ENCODE data around the gene AEN.

AEN gene

GRCh38 chr15:88624971-88625490, 3.9 kb downstream of the AEN start:
- Histone ChIP-seq H2BK5ac (ENCODE audit: low read length) (no peak overlapping the region), H4K5ac (ENCODE audit: low read length) (no peak overlapping the region), H4K8ac (ENCODE audit: low read depth, low read length) (no peak overlapping the region), H3K79me2 (ENCODE audit: control insufficient read depth, insufficient read depth, low read length) (peaks cover 74% of the 10 kb centered on the region), H3K4me1 (ENCODE audit: control insufficient read depth, low read depth, low read length) (peaks cover 10% of the 10 kb centered on the region), H2AK5ac (ENCODE audit: low read length) (no peak overlapping the region), H3K27ac (ENCODE audit: low read depth, low read length) (no peak overlapping the region), H3K23ac (ENCODE audit: low read length) (no peak overlapping the region), H3K18ac (ENCODE audit: low read length) (no peak overlapping the region), H3K36me3 (ENCODE audit: control insufficient read depth, insufficient read depth, low read length) (peaks cover 25% of the 10 kb centered on the region), H3K4ac (ENCODE audit: low read depth, low read length) (no peak overlapping the region), H3K4me2 (ENCODE audit: low read length) (no peak overlapping the region), H3K79me1 (ENCODE audit: low read length) (peaks cover 36% of the 10 kb centered on the region), H2BK120ac (ENCODE audit: low read depth, low read length) (no peak overlapping the region), H3K4me3 (ENCODE audit: low read length) (no peak overlapping the region), H3K9ac (ENCODE audit: low read length) (no peak overlapping the region), H3K27me3 (ENCODE audit: insufficient read depth, low read length, poor library complexity) (no peaks in the 10 kb centered on the region), H3K56ac (ENCODE audit: low read length) (no peak overlapping the region), H2BK15ac (replicated peaks; ENCODE audit: low read depth) (no peak overlapping the region)
- DNase-seq, result no peak
- no CpG with 5 or more reads among the region's 9 CpGs for WGBS (ENCODE audit: extremely low coverage, insufficient coverage, low lambda C conversion rate)

GRCh38 chr15:88625943-88626741, 5.0 kb downstream of the AEN start:
- Histone ChIP-seq H3K9ac (ENCODE audit: low read length) (no peak overlapping the region), H3K27ac (ENCODE audit: low read depth, low read length) (no peak overlapping the region), H3K56ac (ENCODE audit: low read length) (no peak overlapping the region), H2BK15ac (replicated peaks; ENCODE audit: low read depth) (no peak overlapping the region), H3K79me1 (ENCODE audit: low read length) (peaks cover 37% of the 10 kb centered on the region), H3K23ac (ENCODE audit: low read length) (no peak overlapping the region), H3K18ac (ENCODE audit: low read length) (no peak overlapping the region), H3K36me3 (ENCODE audit: control insufficient read depth, insufficient read depth, low read length) (peaks cover 29% of the 10 kb centered on the region), H3K27me3 (ENCODE audit: insufficient read depth, low read length, poor library complexity) (no peaks in the 10 kb centered on the region), H3K4me2 (ENCODE audit: low read length) (no peak overlapping the region), H4K5ac (ENCODE audit: low read length) (no peak overlapping the region), H3K79me2 (ENCODE audit: control insufficient read depth, insufficient read depth, low read length) (peaks cover 78% of the 10 kb centered on the region), H2BK120ac (ENCODE audit: low read depth, low read length) (no peak overlapping the region), H3K4me1 (ENCODE audit: control insufficient read depth, low read depth, low read length) (peaks cover 8% of the 10 kb centered on the region), H3K4ac (ENCODE audit: low read depth, low read length) (no peak overlapping the region), H2BK5ac (ENCODE audit: low read length) (no peak overlapping the region), H4K8ac (ENCODE audit: low read depth, low read length) (no peak overlapping the region), H2AK5ac (ENCODE audit: low read length) (no peak overlapping the region), H3K4me3 (ENCODE audit: low read length) (no peak overlapping the region)
- WGBS (ENCODE audit: extremely low coverage, insufficient coverage, low lambda C conversion rate), result no CpG with 5 or more reads among the region's 23 CpGs
- DNase-seq, result no peak

- peaks cover 66% of the 10 kb centered on the region for H3K79me2 ChIP-seq (ENCODE audit: control insufficient read depth, insufficient read depth, low read length)
- H2BK120ac ChIP-seq (ENCODE audit: low read depth, low read length), result no peak overlapping the region
- H3K4me3 ChIP-seq (ENCODE audit: low read length), result no peak overlapping the region
- no CpG with 5 or more reads among the region's 1 CpG for WGBS (ENCODE audit: extremely low coverage, insufficient coverage, low lambda C conversion rate)
- no peak overlapping the region for H3K9ac ChIP-seq (ENCODE audit: low read length)
- no peak overlapping the region for H2AK5ac ChIP-seq (ENCODE audit: low read length)
- peaks cover 41% of the 10 kb centered on the region for H3K79me1 ChIP-seq (ENCODE audit: low read length)
- H2BK5ac ChIP-seq (ENCODE audit: low read length), result no peak overlapping the region
- peaks cover 30% of the 10 kb centered on the region for H3K36me3 ChIP-seq (ENCODE audit: control insufficient read depth, insufficient read depth, low read length)
- no peak overlapping the region for H2BK15ac ChIP-seq (replicated peaks; ENCODE audit: low read depth)
- H4K5ac ChIP-seq (ENCODE audit: low read length), result no peak overlapping the region
- no peak overlapping the region for H3K18ac ChIP-seq (ENCODE audit: low read length)
- no peak overlapping the region for H3K23ac ChIP-seq (ENCODE audit: low read length)
- H3K27me3 ChIP-seq (ENCODE audit: insufficient read depth, low read length, poor library complexity), result no peaks in the 10 kb centered on the region
- H3K27ac ChIP-seq (ENCODE audit: low read depth, low read length), result no peak overlapping the region
- no peak for DNase-seq
- H3K56ac ChIP-seq (ENCODE audit: low read length), result no peak overlapping the region
- H3K4me1 ChIP-seq (ENCODE audit: control insufficient read depth, low read depth, low read length), result peaks cover 8% of the 10 kb centered on the region
- H3K4me2 ChIP-seq (ENCODE audit: low read length), result no peak overlapping the region
- H3K4ac ChIP-seq (ENCODE audit: low read depth, low read length), result no peak overlapping the region
- H4K8ac ChIP-seq (ENCODE audit: low read depth, low read length), result no peak overlapping the region
These were observed 6.3 kb downstream of the AEN start for GRCh38 chr15:88627463-88627862.

GRCh38 chr15:88628018-88628654, 7.0 kb downstream of the AEN start:
- peaks cover 41% of the 10 kb centered on the region for H3K79me1 ChIP-seq (ENCODE audit: low read length)
- no peak overlapping the region for H3K23ac ChIP-seq (ENCODE audit: low read length)
- no peak overlapping the region for H3K27ac ChIP-seq (ENCODE audit: low read depth, low read length)
- H3K4me1 ChIP-seq (ENCODE audit: control insufficient read depth, low read depth, low read length), result peaks cover 8% of the 10 kb centered on the region
- H3K4ac ChIP-seq (ENCODE audit: low read depth, low read length), result no peak overlapping the region
- H3K36me3 ChIP-seq (ENCODE audit: control insufficient read depth, insufficient read depth, low read length), result peaks cover 30% of the 10 kb centered on the region
- H2BK5ac ChIP-seq (ENCODE audit: low read length), result no peak overlapping the region
- H2BK15ac ChIP-seq (replicated peaks; ENCODE audit: low read depth), result no peak overlapping the region
- H3K79me2 ChIP-seq (ENCODE audit: control insufficient read depth, insufficient read depth, low read length), result peaks cover 59% of the 10 kb centered on the region
- DNase-seq, result no peak
- no peak overlapping the region for H3K18ac ChIP-seq (ENCODE audit: low read length)
- H3K56ac ChIP-seq (ENCODE audit: low read length), result no peak overlapping the region
- WGBS (ENCODE audit: extremely low coverage, insufficient coverage, low lambda C conversion rate), result no CpG with 5 or more reads among the region's 5 CpGs
- H4K8ac ChIP-seq (ENCODE audit: low read depth, low read length), result no peak overlapping the region
- no peak overlapping the region for H3K9ac ChIP-seq (ENCODE audit: low read length)
- H3K4me3 ChIP-seq (ENCODE audit: low read length), result no peak overlapping the region
- H2BK120ac ChIP-seq (ENCODE audit: low read depth, low read length), result no peak overlapping the region
- H3K27me3 ChIP-seq (ENCODE audit: insufficient read depth, low read length, poor library complexity), result no peaks in the 10 kb centered on the region
- H4K5ac ChIP-seq (ENCODE audit: low read length), result no peak overlapping the region
- H2AK5ac ChIP-seq (ENCODE audit: low read length), result no peak overlapping the region
- no peak overlapping the region for H3K4me2 ChIP-seq (ENCODE audit: low read length)

- DNase-seq, result no peak
- no CpG with 5 or more reads among the region's 16 CpGs for WGBS (ENCODE audit: extremely low coverage, insufficient coverage, low lambda C conversion rate)
- Histone ChIP-seq H3K4me2 (ENCODE audit: low read length) (no peak overlapping the region), H3K79me2 (ENCODE audit: control insufficient read depth, insufficient read depth, low read length) (peaks cover 50% of the 10 kb centered on the region), H3K23ac (ENCODE audit: low read length) (no peak overlapping the region), H2AK5ac (ENCODE audit: low read length) (no peak overlapping the region), H3K79me1 (ENCODE audit: low read length) (peaks cover 36% of the 10 kb centered on the region), H2BK15ac (replicated peaks; ENCODE audit: low read depth) (no peak overlapping the region), H3K18ac (ENCODE audit: low read length) (no peak overlapping the region), H3K36me3 (ENCODE audit: control insufficient read depth, insufficient read depth, low read length) (peaks cover 27% of the 10 kb centered on the region), H2BK120ac (ENCODE audit: low read depth, low read length) (no peak overlapping the region), H3K56ac (ENCODE audit: low read length) (no peak overlapping the region), H2BK5ac (ENCODE audit: low read length) (no peak overlapping the region), H3K27me3 (ENCODE audit: insufficient read depth, low read length, poor library complexity) (no peaks in the 10 kb centered on the region), H3K27ac (ENCODE audit: low read depth, low read length) (no peak overlapping the region), H3K4me1 (ENCODE audit: control insufficient read depth, low read depth, low read length) (peaks cover under 1% of the 10 kb centered on the region), H3K9ac (ENCODE audit: low read length) (no peak overlapping the region), H4K5ac (ENCODE audit: low read length) (no peak overlapping the region), H3K4me3 (ENCODE audit: low read length) (no peak overlapping the region), H4K8ac (ENCODE audit: low read depth, low read length) (no peak overlapping the region), H3K4ac (ENCODE audit: low read depth, low read length) (no peak overlapping the region)
These were observed 7.9 kb downstream of the AEN start for GRCh38 chr15:88629071-88629470.
